HCT116 (cell line): ENCODE measurements around the gene CA6. TPM values are rescaled to one million over a fixed set of nuclear protein-coding genes. Genes with fewer than 3 reads are reported as not detected.

ENCODE experiments used
- ATAC-seq: fragments of 200-7000 bp; cut with Tn5 transposase; 2 replicates; pipeline ENCODE4 v1.9.1; 2020; ENCODE audit warnings: mild to moderate bottlenecking, moderate library complexity
- BruUV-seq: library from RNA; stranded (reverse); fragments of 400-500 nt; replicated peaks from 2 replicates; lab custom pipeline; 2021; lab: Mats Ljungman, UMichigan
- CTCF ChIA-PET: fragments of 300-600 bp; sonication (Branson Sonifier 250); formaldehyde crosslinking; loops from one replicate; lab custom pipeline; 2021; ENCODE audit warnings: antibody characterized with exemption; lab: Charles Lee
- POLR2A ChIA-PET: fragments of 300-600, 350-600 bp; sonication (Branson Sonifier 250); formaldehyde crosslinking; loops from one replicate; lab custom pipeline; 2021; ENCODE audit warnings: antibody characterized with exemption; lab: Charles Lee
- RAD21 ChIA-PET, 2 experiments: fragments of 300-600 bp; sonication (Branson Sonifier 250); formaldehyde crosslinking; loops; one replicate each; lab custom pipeline; 2023; ENCODE audit warnings: low total read pairs in 2 of 2; ENCODE audit not compliant: uncharacterized antibody in 2 of 2, unreplicated experiment in 2 of 2, low non-redundant PET in 1 of 2; lab: Charles Lee
- DNase-seq: peaks from one replicate; pipeline ENCODE4 v3.0.0-alpha.2; 2010; ENCODE audit warnings: low read depth, low spot score
- H2AFZ ChIP-seq: fragments of 200-600 bp; shearing (Covaris generic), sonication (generic); 2 replicates; pipeline ENCODE4 v1.6.1; 2017; ENCODE audit warnings: low read depth, mixed run types, mixed read lengths, antibody characterized with exemption, low read length; ENCODE audit not compliant: poor library complexity, severe bottlenecking
- H3K27ac ChIP-seq: 2 replicates; pipeline ENCODE4 v1.5.1; 2012; ENCODE audit warnings: low read depth, low read length
- H3K27me3 ChIP-seq: fragments of 200-600 bp; sonication (generic); 2 replicates; pipeline ENCODE4 v1.6.1; 2016; ENCODE audit warnings: mixed run types, low read length, mixed read lengths; ENCODE audit not compliant: insufficient read depth
- H3K36me3 ChIP-seq, 2 experiments: fragments of 200-500 bp in 1 of 2; fragments of 200-600 bp in 1 of 2; sonication (Bioruptor generic) in 1 of 2; sonication (generic) in 1 of 2; 2 replicates each; pipeline versions ENCODE4 v1.5.1 to v1.6.1; 2014 to 2016; ENCODE audit warnings: low read length in 2 of 2, inconsistent platforms in 1 of 2, mixed read lengths in 1 of 2, mixed run types in 1 of 2; ENCODE audit not compliant: insufficient read depth in 2 of 2, control insufficient read depth in 1 of 2
- H3K4me1 ChIP-seq, 2 experiments: fragments of 200-600 bp in 1 of 2; sonication (generic) in 1 of 2; 2 replicates each; pipeline versions ENCODE4 v1.5.1 to v1.6.1; 2012 to 2017; ENCODE audit warnings: low read length in 2 of 2, inconsistent platforms in 1 of 2, mild to moderate bottlenecking in 1 of 2, mixed read lengths in 1 of 2, mixed run types in 1 of 2, moderate library complexity in 1 of 2; ENCODE audit not compliant: insufficient read depth in 2 of 2, control insufficient read depth in 1 of 2
- H3K4me2 ChIP-seq: fragments of 200-600 bp; sonication (generic); 2 replicates; pipeline ENCODE4 v1.6.1; 2017; ENCODE audit warnings: mixed run types, low read length, mixed read lengths
- H3K4me3 ChIP-seq, 2 experiments: fragments of 200-600 bp in 1 of 2; sonication (generic) in 1 of 2; replicated peaks in 1 of 2; 2 replicates each; pipeline ENCODE4 v1.5.1; 2011 to 2016; ENCODE audit warnings: low read length in 2 of 2, control low read depth in 1 of 2, low read depth in 1 of 2, mild to moderate bottlenecking in 1 of 2, mixed read lengths in 1 of 2, mixed run types in 1 of 2
- H3K79me2 ChIP-seq: fragments of 200-600 bp; sonication (generic); 2 replicates; pipeline ENCODE4 v1.6.1; 2017; ENCODE audit warnings: mild to moderate bottlenecking, mixed run types, low read length, moderate library complexity, mixed read lengths; ENCODE audit not compliant: insufficient read depth
- H3K9ac ChIP-seq: fragments of 200-600 bp; sonication (generic); 2 replicates; pipeline ENCODE4 v1.6.1; 2016; ENCODE audit warnings: low read length, mixed read lengths
- H3K9me2 ChIP-seq: fragments of 200-600 bp; sonication (generic), shearing (Covaris generic); 2 replicates; pipeline ENCODE4 v1.6.1; 2017; ENCODE audit warnings: mixed run types, mild to moderate bottlenecking, moderate library complexity; ENCODE audit not compliant: insufficient read depth
- H3K9me3 ChIP-seq, 2 experiments: fragments of 200-500 bp in 1 of 2; fragments of 200-600 bp in 1 of 2; sonication (Bioruptor generic) in 1 of 2; sonication (generic) in 1 of 2; 2 replicates each; pipeline ENCODE4 v1.6.1; 2014 to 2017; ENCODE audit warnings: low read length in 2 of 2, mixed read lengths in 2 of 2, inconsistent platforms in 1 of 2, low read depth in 1 of 2, mild to moderate bottlenecking in 1 of 2, mixed run types in 1 of 2, moderate library complexity in 1 of 2; ENCODE audit not compliant: control insufficient read depth in 1 of 2, insufficient read depth in 1 of 2
- H4K20me1 ChIP-seq: fragments of 200-600 bp; sonication (generic), shearing (Covaris generic); 2 replicates; pipeline ENCODE4 v1.6.1; 2017; ENCODE audit warnings: mixed run types, mild to moderate bottlenecking, moderate library complexity; ENCODE audit not compliant: insufficient read depth
- CEBPB ChIP-seq: IDR thresholded peaks from 2 replicates; pipeline ENCODE4 v1.6.1; 2012; ENCODE audit warnings: low read depth
- CTCF ChIP-seq, 3 experiments: fragments of 200-600 bp in 1 of 3; sonication (generic) in 1 of 3; IDR thresholded peaks in 2 of 3; conservative IDR thresholded peaks in 1 of 3; 2 replicates each; pipeline ENCODE4 v1.5.1; 2012 to 2017; ENCODE audit warnings: low read depth in 2 of 3, low read length in 2 of 3, antibody characterized with exemption in 1 of 3, borderline replicate concordance in 1 of 3, control low read depth in 1 of 3, mild to moderate bottlenecking in 1 of 3, mixed read lengths in 1 of 3, mixed run types in 1 of 3, moderate library complexity in 1 of 3; ENCODE audit not compliant: insufficient read depth in 1 of 3
- EGR1 ChIP-seq: IDR thresholded peaks from 2 replicates; pipeline ENCODE4 v1.6.1; 2012; ENCODE audit warnings: low read depth
- ELF1 ChIP-seq: IDR thresholded peaks from 2 replicates; pipeline ENCODE4 v1.6.1; 2012; ENCODE audit warnings: low read depth, borderline replicate concordance
- EZH2 ChIP-seq: fragments of 200-600 bp; sonication (generic); IDR thresholded peaks from 2 replicates; pipeline ENCODE4 v1.6.1; 2017; ENCODE audit warnings: antibody characterized with exemption, mixed run types
- FOSL1 ChIP-seq: IDR thresholded peaks from 2 replicates; pipeline ENCODE4 v1.6.1; 2012; ENCODE audit warnings: low read depth
- MAX ChIP-seq: IDR thresholded peaks from 2 replicates; pipeline ENCODE4 v1.6.1; 2012
- POLR2AphosphoS5 ChIP-seq: IDR thresholded peaks from 2 replicates; pipeline ENCODE4 v1.6.1; 2011; ENCODE audit warnings: mild to moderate bottlenecking, low read depth, low read length, moderate library complexity
- RAD21 ChIP-seq: IDR thresholded peaks from 2 replicates; pipeline ENCODE4 v1.6.1; 2012; ENCODE audit warnings: low read depth, mild to moderate bottlenecking
- REST ChIP-seq: IDR thresholded peaks from 2 replicates; pipeline ENCODE4 v1.6.1; 2012; ENCODE audit warnings: low read depth
- SIN3A ChIP-seq: IDR thresholded peaks from 2 replicates; pipeline ENCODE4 v1.6.1; 2012; ENCODE audit warnings: low read depth
- SP1 ChIP-seq: IDR thresholded peaks from 2 replicates; pipeline ENCODE4 v1.6.1; 2012; ENCODE audit warnings: low read depth
- SRF ChIP-seq: IDR thresholded peaks from 2 replicates; pipeline ENCODE4 v1.6.1; 2012; ENCODE audit warnings: low read depth
- TCF7L2 ChIP-seq: IDR thresholded peaks from 2 replicates; pipeline ENCODE4 v1.7.0; 2011; ENCODE audit warnings: borderline replicate concordance, inconsistent platforms; ENCODE audit not compliant: insufficient read depth, insufficient read length; ENCODE audit errors: extremely low read depth
- ZBTB33 ChIP-seq: IDR thresholded peaks from 2 replicates; pipeline ENCODE4 v1.6.1; 2011; ENCODE audit warnings: mild to moderate bottlenecking, low read length, moderate library complexity; ENCODE audit not compliant: insufficient replicate concordance; ENCODE audit errors: extremely low read depth
- ZNF274 ChIP-seq: fragments of 200-500 bp; sonication (Bioruptor generic); IDR thresholded peaks from 2 replicates; pipeline ENCODE4 v1.6.1; 2014; ENCODE audit warnings: mild to moderate bottlenecking, low read depth, low read length, inconsistent platforms
- intact Hi-C: fragments of 100-400 bp; cut with micrococcal nuclease; formaldehyde crosslinking; loops from 2 replicates; pipeline ENCODE4 v1.10.0; 2022
- total RNA-seq: library from RNA; stranded (reverse); gene quantifications from one replicate; pipeline ENCODE4 v1.2.1, GENCODE V29; 2021; ENCODE audit not compliant: unreplicated experiment

The CA6 gene
- total RNA-seq, 1 experiment from 2014 or later, result not detected

- H3K4me2 ChIP-seq, result no peak overlapping the region
- intact Hi-C loops, result no loop called here
- H3K9me2 ChIP-seq, result no peaks in the 10 kb centered on the region
- H3K36me3 ChIP-seq, result no peaks in the 10 kb centered on the region
- H4K20me1 ChIP-seq, result no peaks in the 10 kb centered on the region
- POLR2A ChIA-PET, result no interaction called here
- H3K79me2 ChIP-seq, result no peaks in the 10 kb centered on the region
- RAD21 ChIA-PET, result no interaction called here
- no TSS peak for BruUV-seq
- no peak overlapping the region for H3K9ac ChIP-seq
- TF ChIP-seq ZBTB33 (no peak), SIN3A (no peak), POLR2AphosphoS5 (no peak), FOSL1 (no peak), MAX (no peak), ZNF274 (no peak), REST (no peak), ELF1 (no peak), TCF7L2 (no peak), CTCF (IDR thresholded peaks at IDR 0.05 in 2 of 3, conservative IDR thresholded peaks at IDR 0.05 in 1 of 3; ENCODE audit: borderline replicate concordance in 1 of 3, insufficient read depth in 1 of 3, low read depth in 2 of 3, low read length in 2 of 3) (no peak), EGR1 (no peak), EZH2 (no peak), SRF (no peak), SP1 (no peak), RAD21 (no peak), CEBPB (no peak)
- TF ChIP-seq, all 23 proteins: peak for 0
- Histone ChIP-seq H3K4me1 (peaks cover 0 to 13% of the 10 kb centered on the region in 2 experiments; a peak in 2 of 4 replicates), H3K27ac (no peak overlapping the region), H3K27me3 (no peaks in the 10 kb centered on the region), H2AFZ (no peak overlapping the region), H3K9me3 (no peaks in the 10 kb centered on the region), H3K4me3 (no peak overlapping the region)
- CTCF ChIA-PET, result no interaction called here
- no peak for DNase-seq
- no peak for ATAC-seq
Measured at GRCh38 chr1:8966606-8967005, 20.9 kb downstream of the CA6 start.
